Islet of Langerhans (tissue), 1 donor: ENCODE measurements around the gene PTGIR.

Experiments used
- FAIRE-seq: peaks from one replicate; lab custom pipeline; 2011; peaks lifted over from hg19 to GRCh38; lab: Jason Lieb, UNC

Gene PTGIR

GRCh38 chr19:46624958-46625661 lies at the start of gene PTGIR:
Gene PTGIR (minus strand): TSS chr19:46625089. CDS start chr19:46624225, 864 bp downstream.
- no peak for FAIRE-seq

- no peak for FAIRE-seq
Measured at GRCh38 chr19:46670813-46671212, 45.9 kb upstream of the PTGIR start.

GRCh38 chr19:46668662-46669061 lies 43.8 kb upstream of the PTGIR start:
- no peak for FAIRE-seq

GRCh38 chr19:46665072-46665471 lies 40.2 kb upstream of the PTGIR start:
- FAIRE-seq: no peak

- peak; percentile 62 for FAIRE-seq
Measured at GRCh38 chr19:46661735-46662592, 37.1 kb upstream of the PTGIR start.

- FAIRE-seq: peak; percentile 13
Measured at GRCh38 chr19:46661020-46661731, 36.3 kb upstream of the PTGIR start, which contains the start of gene DACT3. Gene DACT3 (minus strand): TSS chr19:46661182. CDS start chr19:46661064, 118 bp downstream.

GRCh38 chr19:46660551-46661019 lies 35.7 kb upstream of the PTGIR start:
- FAIRE-seq: no peak

GRCh38 chr19:46660008-46660517 lies 35.2 kb upstream of the PTGIR start:
- FAIRE-seq: no peak

GRCh38 chr19:46659151-46660007 lies 34.5 kb upstream of the PTGIR start:
- FAIRE-seq: no peak

- FAIRE-seq: no peak
Measured at GRCh38 chr19:46656541-46656940, 31.7 kb upstream of the PTGIR start.

- no peak for FAIRE-seq
Measured at GRCh38 chr19:46654621-46655152, 29.8 kb upstream of the PTGIR start.

GRCh38 chr19:46650445-46650844 lies 25.6 kb upstream of the PTGIR start:
- FAIRE-seq: no peak

- no peak for FAIRE-seq
Measured at GRCh38 chr19:46648961-46649960, 24.4 kb upstream of the PTGIR start.

- FAIRE-seq: no peak
Measured at GRCh38 chr19:46648060-46648960, 23.4 kb upstream of the PTGIR start.

- no peak for FAIRE-seq
Measured at GRCh38 chr19:46646402-46646801, 21.5 kb upstream of the PTGIR start.

- FAIRE-seq: no peak
Measured at GRCh38 chr19:46644720-46645119, 19.8 kb upstream of the PTGIR start.

- FAIRE-seq: no peak
Measured at GRCh38 chr19:46640656-46641055, 15.8 kb upstream of the PTGIR start.

- FAIRE-seq: no peak
Measured at GRCh38 chr19:46639358-46640182, 14.7 kb upstream of the PTGIR start.
